ENCODE results near the gene TNFRSF4. TPM values are rescaled to one million over a fixed set of nuclear protein-coding genes. Genes with fewer than 3 reads are reported as not detected.

Gene TNFRSF4
- total RNA-seq, 3 donors from 2014 or later (not counting 1 experiment from before 2014, with no cell fraction given) = 14.3 to 26.5 (median 15.7) TPM

GRCh38 chr1:1260843-1261560, 47.0 kb upstream of the TNFRSF4 start:
- Histone ChIP-seq H3K9me3 (ENCODE audit: control insufficient read depth, insufficient read depth, low read length) (no peaks in the 10 kb centered on the region), H3K4me1 (ENCODE audit: control insufficient read depth, insufficient read depth, low read length) (peaks cover 9% of the 10 kb centered on the region), H3K4me3 (ENCODE audit: low read length) (no peak overlapping the region), H3K36me3 (ENCODE audit: control insufficient read depth, insufficient read depth, low read length) (peaks cover 31% of the 10 kb centered on the region), H3K27ac (ENCODE audit: low read length) (no peak overlapping the region), H3K27me3 (ENCODE audit: control insufficient read depth, insufficient read depth, low read length) (no peaks in the 10 kb centered on the region)
- Mint-ChIP-seq H3K9me3 (no peaks in the 10 kb centered on the region), H3K36me3 (no peaks in the 10 kb centered on the region), H3K4me3 (peak overlapping the region; percentile 21), H3K27me3 (ENCODE audit: low read depth in 2 of 2) (no peaks in the 10 kb centered on the region), H3K4me1 (peaks cover 15 to 31% of the 10 kb centered on the region in 2 donors), H3K27ac (peak overlapping the region in 1 of 2 donors; percentile 69)
- 75% methylated on average over 16 of the region's 16 CpGs for WGBS (ENCODE audit: insufficient coverage)
- no peak for DNase-seq
- TF ChIP-seq CTCF (IDR thresholded peaks at IDR 0.05) = no peak
- intact Hi-C loops (cut with micrococcal nuclease) = no loop called here
- ATAC-seq = no peak

GRCh38 chr1:1259951-1260600, 46.1 kb upstream of the TNFRSF4 start:
- Mint-ChIP-seq H3K27ac (peak overlapping the region; percentile 11 to 50), H3K36me3 (no peaks in the 10 kb centered on the region), H3K27me3 (ENCODE audit: low read depth in 2 of 2) (no peaks in the 10 kb centered on the region), H3K4me3 (no peak overlapping the region), H3K9me3 (no peaks in the 10 kb centered on the region), H3K4me1 (peaks cover 15 to 31% of the 10 kb centered on the region in 2 donors)
- DNase-seq = no peak
- no peak for TF ChIP-seq CTCF (IDR thresholded peaks at IDR 0.05)
- intact Hi-C loops (cut with micrococcal nuclease) = no loop called here
- Histone ChIP-seq H3K27me3 (ENCODE audit: control insufficient read depth, insufficient read depth, low read length) (no peaks in the 10 kb centered on the region), H3K4me1 (ENCODE audit: control insufficient read depth, insufficient read depth, low read length) (peaks cover 9% of the 10 kb centered on the region), H3K4me3 (ENCODE audit: low read length) (no peak overlapping the region), H3K36me3 (ENCODE audit: control insufficient read depth, insufficient read depth, low read length) (peaks cover 40% of the 10 kb centered on the region), H3K9me3 (ENCODE audit: control insufficient read depth, insufficient read depth, low read length) (no peaks in the 10 kb centered on the region), H3K27ac (ENCODE audit: low read length) (no peak overlapping the region)
- 85% methylated on average over 26 of the region's 26 CpGs for WGBS (ENCODE audit: insufficient coverage)
- ATAC-seq = no peak

GRCh38 chr1:1259540-1259939, 45.6 kb upstream of the TNFRSF4 start:
- Histone ChIP-seq H3K36me3 (ENCODE audit: control insufficient read depth, insufficient read depth, low read length) (peaks cover 42% of the 10 kb centered on the region), H3K27me3 (ENCODE audit: control insufficient read depth, insufficient read depth, low read length) (no peaks in the 10 kb centered on the region), H3K4me3 (ENCODE audit: low read length) (no peak overlapping the region), H3K27ac (ENCODE audit: low read length) (no peak overlapping the region), H3K9me3 (ENCODE audit: control insufficient read depth, insufficient read depth, low read length) (no peaks in the 10 kb centered on the region), H3K4me1 (ENCODE audit: control insufficient read depth, insufficient read depth, low read length) (peaks cover 9% of the 10 kb centered on the region)
- ATAC-seq = no peak
- 98% methylated on average over 18 of the region's 18 CpGs for whole genome bisulfite sequencing (ENCODE audit: insufficient coverage)
- H3K4me3 Mint-ChIP-seq = no peak overlapping the region
- intact Hi-C loops (cut with micrococcal nuclease) = no loop called here
- no peaks in the 10 kb centered on the region for H3K36me3 Mint-ChIP-seq
- H3K27ac Mint-ChIP-seq = peak overlapping the region; percentile 11 to 50
- H3K9me3 Mint-ChIP-seq = no peaks in the 10 kb centered on the region
- peaks cover 15 to 31% of the 10 kb centered on the region in 2 donors for H3K4me1 Mint-ChIP-seq
- H3K27me3 Mint-ChIP-seq (ENCODE audit: low read depth in 2 of 2) = no peaks in the 10 kb centered on the region
- no peak for TF ChIP-seq CTCF (IDR thresholded peaks at IDR 0.05)
- DNase-seq = no peak
